Measurements from ENCODE around the gene C22orf31.
"Not testable (repeated sequence)": the region's sequence is repeated elsewhere in the genome, so short reads cannot be mapped to it uniquely, and the experiment has no call there.

The C22orf31 gene

GRCh38 chr22:29053048-29053702, 8.5 kb downstream of the C22orf31 start:
- no peak for DNase-seq

GRCh38 chr22:29050457-29050856, 11.2 kb downstream of the C22orf31 start:
- DNase-seq = no peak

- DNase-seq = no peak
These were observed 11.9 kb downstream of the C22orf31 start for GRCh38 chr22:29049655-29050263.

GRCh38 chr22:29048822-29049654, 12.6 kb downstream of the C22orf31 start:
- DNase-seq = no peak

- DNase-seq = no peak
These were observed 16.9 kb downstream of the C22orf31 start for GRCh38 chr22:29044657-29045176.

GRCh38 chr22:29043906-29044575, 17.6 kb downstream of the C22orf31 start:
- DNase-seq = no peak

GRCh38 chr22:29041408-29041807, 20.2 kb downstream of the C22orf31 start:
- no peak for DNase-seq

GRCh38 chr22:29040385-29041275, 21.0 kb downstream of the C22orf31 start:
- DNase-seq = no peak

GRCh38 chr22:29039684-29040083, 21.9 kb downstream of the C22orf31 start:
- DNase-seq = not testable (repeated sequence)

GRCh38 chr22:29039148-29039547, 22.5 kb downstream of the C22orf31 start:
- DNase-seq = no peak

GRCh38 chr22:29037340-29037932, 24.2 kb downstream of the C22orf31 start:
- DNase-seq = no peak

GRCh38 chr22:29032584-29032983, 29.0 kb downstream of the C22orf31 start:
- no peak for DNase-seq

GRCh38 chr22:29032014-29032475, 29.6 kb downstream of the C22orf31 start:
- DNase-seq = no peak

- DNase-seq = no peak
These were observed 30.2 kb downstream of the C22orf31 start for GRCh38 chr22:29031227-29032011.

- DNase-seq = no peak
These were observed 30.9 kb downstream of the C22orf31 start for GRCh38 chr22:29030618-29031226.

GRCh38 chr22:29030016-29030617, 31.5 kb downstream of the C22orf31 start:
- no peak for DNase-seq

- DNase-seq = no peak
These were observed 32.2 kb downstream of the C22orf31 start for GRCh38 chr22:29029202-29030000.

- DNase-seq = no peak
These were observed 33.2 kb downstream of the C22orf31 start for GRCh38 chr22:29028468-29028867.

GRCh38 chr22:29026579-29026978, 35.1 kb downstream of the C22orf31 start:
- no peak for DNase-seq
